A549 (cell line): ENCODE measurements around the gene ZNF213. TPM values are rescaled to one million over a fixed set of nuclear protein-coding genes. Genes with fewer than 3 reads are reported as not detected.

Experiments used
- ATAC-seq, 2 experiments: fragments of 200-7000 bp in 1 of 2; fragments of >200 bp in 1 of 2; cut with Nextera tagmentation in 1 of 2; cut with Tn5 transposase in 1 of 2; 3 replicates each; pipeline versions ENCODE4 v1.8.0 to v1.9.1; 2018 to 2020; ENCODE audit warnings: mild to moderate bottlenecking in 1 of 2, moderate library complexity in 1 of 2
- CTCF ChIA-PET: fragments of 300-600 bp; sonication (Branson Sonifier 250); formaldehyde crosslinking; extraction: SDS; loops from one replicate; lab custom pipeline; 2021; ENCODE audit warnings: antibody characterized with exemption, inconsistent platforms; lab: Yijun Ruan, JAX
- POLR2A ChIA-PET: fragments of 350-600 bp; formaldehyde crosslinking; extraction: SDS; loops from one replicate; lab custom pipeline; 2021; ENCODE audit warnings: antibody characterized with exemption, inconsistent platforms; lab: Yijun Ruan, JAX
- DNase-seq, 2 experiments: peaks; one replicate each; pipeline versions ENCODE4 v3.0.0 to v3.0.0-alpha.2; 2011 to 2016; ENCODE audit warnings: low read depth in 1 of 2, low spot score in 1 of 2
- FAIRE-seq: peaks from 2 replicates; lab custom pipeline; 2011; peaks lifted over from hg19 to GRCh38; lab: Jason Lieb, UNC
- H3K27ac ChIP-seq, 2 experiments: fragments of >200 bp; sonication (Bioruptor Twin); formaldehyde crosslinking; 3 replicates each; pipeline ENCODE4 v1.5.1; 2016 to 2017
- H3K4me1 ChIP-seq: fragments of >200 bp; sonication (Bioruptor Twin); formaldehyde crosslinking; 3 replicates; pipeline ENCODE4 v1.6.1; 2016
- H3K4me2 ChIP-seq: fragments of >200 bp; sonication (Bioruptor Twin); formaldehyde crosslinking; 3 replicates; pipeline ENCODE4 v1.6.1; 2016
- H3K4me3 ChIP-seq: fragments of >200 bp; sonication (Bioruptor Twin); formaldehyde crosslinking; 3 replicates; pipeline ENCODE4 v1.5.1; 2016
- H3K9me3 ChIP-seq: fragments of >200 bp; sonication (Bioruptor Twin); formaldehyde crosslinking; 3 replicates; pipeline ENCODE4 v1.6.1; 2016
- BHLHE40 ChIP-seq: IDR thresholded peaks from 2 replicates; pipeline ENCODE4 v1.6.1; 2012; ENCODE audit warnings: low read depth, low read length, inconsistent platforms
- CBX2 ChIP-seq: fragments of 200-600 bp; sonication (generic); IDR thresholded peaks from 2 replicates; pipeline ENCODE4 v1.6.1; 2016; ENCODE audit warnings: low read depth, mild to moderate bottlenecking, borderline replicate concordance
- CBX8 ChIP-seq: fragments of 200-600 bp; sonication (generic); IDR thresholded peaks from 2 replicates; pipeline ENCODE4 v1.6.1; 2016
- CEBPB ChIP-seq, 2 experiments: fragments of >200 bp in 1 of 2; sonication (Bioruptor Twin) in 1 of 2; formaldehyde crosslinking in 1 of 2; IDR thresholded peaks; 2 replicates each; pipeline ENCODE4 v1.6.1; 2012 to 2016
- CHD2 ChIP-seq: fragments of 150-350 bp; IDR thresholded peaks from 2 replicates; pipeline ENCODE4 v1.6.1; 2014; ENCODE audit warnings: low read length; ENCODE audit not compliant: partially characterized antibody
- CHD4 ChIP-seq: fragments of 200-600 bp; sonication (generic); IDR thresholded peaks from 2 replicates; pipeline ENCODE4 v1.6.1; 2016; ENCODE audit warnings: antibody characterized with exemption, mild to moderate bottlenecking, borderline replicate concordance
- EHMT2 ChIP-seq: fragments of 200-600 bp; sonication (generic); IDR thresholded peaks from 2 replicates; pipeline ENCODE4 v1.6.1; 2016; ENCODE audit warnings: antibody characterized with exemption, low read depth, mild to moderate bottlenecking, moderate library complexity
- EP300 ChIP-seq, 2 experiments: fragments of >200 bp; sonication (Bioruptor Twin); formaldehyde crosslinking; IDR thresholded peaks; 2 replicates in 1 of 2; 3 replicates in 1 of 2; pipeline ENCODE4 v1.6.1; 2016 to 2017
- ESRRA ChIP-seq: fragments of 150-350 bp; IDR thresholded peaks from 2 replicates; pipeline ENCODE4 v1.6.1; 2014; ENCODE audit warnings: mild to moderate bottlenecking, low read length, borderline replicate concordance
- FOXS1 ChIP-seq: fragments of 250-450 bp; sonication (Bioruptor Pico); IDR thresholded peaks from 2 replicates; pipeline ENCODE4 v1.5.0; 2020; ENCODE audit warnings: mild to moderate bottlenecking, moderate library complexity
- GATA3 ChIP-seq: IDR thresholded peaks from 2 replicates; pipeline ENCODE4 v1.6.1; 2012; ENCODE audit warnings: borderline replicate concordance
- HOXA7 ChIP-seq: fragments of 250-450 bp; sonication (Bioruptor Pico); IDR thresholded peaks from 2 replicates; pipeline ENCODE4 v1.5.0; 2020; ENCODE audit warnings: mild to moderate bottlenecking, moderate library complexity
- HOXB13 ChIP-seq: fragments of 250-450 bp; sonication (Bioruptor Pico); IDR thresholded peaks from 2 replicates; pipeline ENCODE4 v1.5.0; 2020; ENCODE audit warnings: low read depth, mild to moderate bottlenecking, moderate library complexity
- HOXB5 ChIP-seq: fragments of 250-450 bp; sonication (Bioruptor Pico); IDR thresholded peaks from 2 replicates; pipeline ENCODE4 v1.5.0; 2020; ENCODE audit warnings: mild to moderate bottlenecking, moderate library complexity
- JUN ChIP-seq, 2 experiments: fragments of >200 bp; sonication (Bioruptor Twin); formaldehyde crosslinking; IDR thresholded peaks; 2 replicates in 1 of 2; 3 replicates in 1 of 2; pipeline ENCODE4 v1.6.1; 2016 to 2017
- KDM5A ChIP-seq: fragments of 200-600 bp; sonication (generic); IDR thresholded peaks from 2 replicates; pipeline ENCODE4 v1.6.1; 2016; ENCODE audit warnings: antibody characterized with exemption, mild to moderate bottlenecking
- MAZ ChIP-seq: fragments of 150-350 bp; IDR thresholded peaks from 2 replicates; pipeline ENCODE4 v1.6.1; 2014; ENCODE audit warnings: antibody characterized with exemption, low read depth, low read length, borderline replicate concordance
- MYC ChIP-seq: IDR thresholded peaks from 2 replicates; pipeline ENCODE4 v1.6.1; 2012; ENCODE audit warnings: mild to moderate bottlenecking, inconsistent platforms, low read length, improper control_type of control experiment, borderline replicate concordance
- PHF8 ChIP-seq: fragments of 200-600 bp; sonication (generic); IDR thresholded peaks from 2 replicates; pipeline ENCODE4 v1.6.1; 2016; ENCODE audit warnings: low read depth, mild to moderate bottlenecking, antibody characterized with exemption, moderate library complexity, borderline replicate concordance
- POLR2A ChIP-seq: IDR thresholded peaks from 2 replicates; pipeline ENCODE4 v1.6.1; 2012; ENCODE audit warnings: mild to moderate bottlenecking, low read length
- RCOR1 ChIP-seq: fragments of 150-350 bp; IDR thresholded peaks from 2 replicates; pipeline ENCODE4 v1.6.1; 2014; ENCODE audit warnings: antibody characterized with exemption, low read length, low read depth
- SMC3 ChIP-seq: fragments of >200 bp; sonication (Bioruptor Twin); formaldehyde crosslinking; IDR thresholded peaks from 3 replicates; pipeline ENCODE4 v1.6.1; 2018; ENCODE audit warnings: inconsistent platforms
- TFCP2L1 ChIP-seq: fragments of 250-450 bp; sonication (Bioruptor Pico); IDR thresholded peaks from 2 replicates; pipeline ENCODE4 v1.5.0; 2021; ENCODE audit warnings: mild to moderate bottlenecking
- ZFP36 ChIP-seq: fragments of 450-650 bp; IDR thresholded peaks from 2 replicates; pipeline ENCODE4 v1.6.1; 2014; ENCODE audit warnings: borderline replicate concordance; ENCODE audit not compliant: partially characterized antibody
- ZSCAN20 ChIP-seq: fragments of 250-450 bp; sonication (Bioruptor Pico); IDR thresholded peaks from 2 replicates; pipeline ENCODE4 v1.8.0; 2022; ENCODE audit warnings: mild to moderate bottlenecking, moderate library complexity
- WGBS: methylation state at CpG from one replicate; pipeline ENCODE4 v1.1.6; 2017; ENCODE audit errors: missing lambda C conversion rate; 5-methylcytosine and 5-hydroxymethylcytosine counted together
- polyA plus RNA-seq, 4 experiments: library from polyadenylated mRNA; depleted of rRNA in 3 of 4; stranded (reverse); fragments of >200 nt; fragmentation: RNase III in 1 of 4; extraction: RNeasy Plus Mini Kit Qiagen cat#74134 plus additional on column Dnase treatment in 1 of 4; gene quantifications; 2 replicates in 3 of 4; 3 replicates in 1 of 4; pipeline ENCODE4 v1.2.3, GENCODE V29; 2011 to 2017
- TF ChIP-seq, protein P1 (sequence below): IDR thresholded peaks from 2 replicates; pipeline ENCODE4 v1.6.1; 2012
- TF ChIP-seq, protein P2 (sequence below): fragments of >200 bp; sonication (Bioruptor Twin); formaldehyde crosslinking; IDR thresholded peaks from 3 replicates; pipeline ENCODE4 v1.6.1; 2016
- TF ChIP-seq, protein P3 (sequence below): fragments of >200 bp; sonication (Bioruptor Twin); formaldehyde crosslinking; IDR thresholded peaks from 3 replicates; pipeline ENCODE4 v1.5.1; 2016
- TF ChIP-seq, protein P4 (sequence below): fragments of 250-450 bp; sonication (Bioruptor Pico); IDR thresholded peaks from 2 replicates; pipeline ENCODE4 v1.5.0; 2021; ENCODE audit warnings: mild to moderate bottlenecking, moderate library complexity, borderline replicate concordance
- TF ChIP-seq, protein P5 (sequence below): IDR thresholded peaks from 2 replicates; pipeline ENCODE4 v1.6.1; 2012

The ZNF213 gene
- polyA plus RNA-seq, 2 of the 4 experiments (the other 2 are of a cell fraction) = 0.72 to 6.1 TPM

DNA sequence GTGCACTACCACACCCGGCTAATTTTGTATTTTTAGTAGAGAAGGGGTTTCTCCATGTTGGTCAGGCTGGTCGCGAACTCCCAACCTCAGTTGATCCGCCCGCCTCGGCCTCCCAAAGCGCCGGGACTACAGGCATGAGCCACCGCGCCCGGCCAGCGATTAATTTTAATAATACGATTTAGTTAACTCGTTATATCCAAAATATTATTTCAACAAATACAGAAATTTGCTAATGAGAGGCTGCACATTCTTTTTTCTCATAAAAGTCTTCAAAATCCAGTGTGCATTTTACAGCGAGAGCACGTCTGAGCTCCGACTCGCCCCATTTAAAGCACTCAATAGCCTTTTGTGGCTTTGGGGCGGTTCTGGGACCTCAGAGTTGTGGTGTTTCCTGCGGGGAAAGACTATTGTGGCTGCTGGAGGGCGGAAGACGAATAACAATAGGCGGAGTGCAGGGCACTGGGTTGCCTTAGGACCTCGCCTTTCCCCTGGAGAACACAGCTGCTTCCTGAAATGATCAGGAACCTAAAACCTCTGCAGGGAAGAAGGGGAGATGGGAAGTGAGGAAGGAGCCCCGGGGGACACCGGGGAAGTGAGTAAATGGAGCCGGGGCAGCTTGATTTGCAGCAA is 32.9 kb upstream of the ZNF213 start:
- ChIA-PET POLR2A (interaction anchor here (0.7 kb wide), 3 partner anchors 10 to 423 kb away, joined by 6 to 17 read pairs (median 7); no protein-coding TSS in a partner anchor), CTCF (interaction anchor here (0.7 to 10.9 kb wide), 15 partner anchors 9 to 244 kb away, joined by 3 to 124 read pairs (median 5); partner anchors contain the start of gene IL32)
- H3K4me3 ChIP-seq = no peak overlapping the region
- H3K4me1 ChIP-seq = peaks cover 7% of the 10 kb centered on the region
- ATAC-seq = no peak
- no peak for FAIRE-seq
- no peak overlapping the region for H3K27ac ChIP-seq
- no peak overlapping the region for H3K4me2 ChIP-seq
- DNase-seq = no peak
- 85% methylated on average over 27 of the region's 27 CpGs for WGBS
- TF ChIP-seq TFCP2L1 (CRISPR knock-in tag) (no peak), HOXA7 (CRISPR knock-in tag) (no peak), ZSCAN20 (CRISPR knock-in tag) (no peak), GATA3 (no peak), HOXB5 (no peak), EHMT2 (no peak), EP300 (IDR thresholded peaks at IDR 0.05) (no peak)
- no peaks in the 10 kb centered on the region for H3K9me3 ChIP-seq

DNA sequence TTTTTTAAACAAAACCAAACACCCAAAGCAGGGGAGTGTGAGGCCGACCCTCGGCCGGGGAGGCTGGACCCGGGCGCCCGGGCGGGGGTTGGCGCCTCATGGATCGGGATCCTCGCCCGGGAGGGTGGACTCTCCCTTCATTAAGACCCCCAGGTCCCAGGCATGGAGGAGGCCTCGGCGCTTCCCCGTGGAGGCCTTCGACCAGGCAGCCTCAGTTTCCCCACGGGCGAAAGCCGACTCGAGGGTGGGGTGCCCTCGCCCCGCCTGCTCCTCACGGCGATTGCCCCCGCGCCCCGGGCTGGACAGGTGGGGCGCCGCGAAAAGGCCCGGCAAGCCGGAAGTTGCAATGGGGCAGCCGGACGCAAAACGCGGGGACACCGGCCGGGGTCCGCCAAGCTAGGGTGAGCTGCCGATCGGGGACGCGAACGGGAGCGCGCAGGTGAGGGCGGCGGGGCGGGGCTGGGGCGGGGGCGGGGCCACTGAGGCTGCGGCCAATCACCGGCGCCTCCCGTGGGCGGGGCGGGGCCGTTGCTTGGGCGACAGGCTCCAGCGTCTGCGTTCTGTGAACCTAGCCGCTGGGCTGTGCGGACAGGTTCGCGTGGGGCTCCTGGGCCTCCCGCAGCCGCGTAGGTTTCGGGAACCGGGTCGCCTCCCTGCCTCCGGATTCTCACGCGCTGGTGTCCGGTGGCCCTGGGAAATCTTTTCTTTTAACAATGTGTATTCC is 28.5 kb upstream of the ZNF213 start:
- CTCF ChIA-PET = interaction anchor here (1.1 to 1.4 kb wide), 6 partner anchors 8 to 23 kb away, joined by 3 to 4 read pairs (median 4); no protein-coding TSS in a partner anchor
- DNase-seq = peak; percentile 91 to 95
- peak overlapping the region; percentile 89 for H3K4me2 ChIP-seq
- no peak for TF ChIP-seq ZFP36
- TF ChIP-seq JUN (IDR thresholded peaks at IDR 0.05) = peak; percentile 81 to 83; a peak in 4 of 5 replicates
- peak; percentile 50; the same call in 1 of the 2 replicates for TF ChIP-seq HOXB5
- no peak for TF ChIP-seq FOXS1
- TF ChIP-seq MYC = 0 out of 2 replicates have a peak, but pooled peaks have one; percentile 40
- TF ChIP-seq PHF8 = peak; percentile 58
- TF ChIP-seq CHD4 = no peak
- no peak for TF ChIP-seq ESRRA
- TF ChIP-seq POLR2A = peak; percentile 86
- no peak for TF ChIP-seq TFCP2L1 (CRISPR knock-in tag)
- TF ChIP-seq, protein P1, sequence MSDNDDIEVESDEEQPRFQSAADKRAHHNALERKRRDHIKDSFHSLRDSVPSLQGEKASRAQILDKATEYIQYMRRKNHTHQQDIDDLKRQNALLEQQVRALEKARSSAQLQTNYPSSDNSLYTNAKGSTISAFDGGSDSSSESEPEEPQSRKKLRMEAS = peak; percentile 90
- peak; percentile 39; the same call in 1 of the 2 replicates for TF ChIP-seq KDM5A
- TF ChIP-seq, protein P2, sequence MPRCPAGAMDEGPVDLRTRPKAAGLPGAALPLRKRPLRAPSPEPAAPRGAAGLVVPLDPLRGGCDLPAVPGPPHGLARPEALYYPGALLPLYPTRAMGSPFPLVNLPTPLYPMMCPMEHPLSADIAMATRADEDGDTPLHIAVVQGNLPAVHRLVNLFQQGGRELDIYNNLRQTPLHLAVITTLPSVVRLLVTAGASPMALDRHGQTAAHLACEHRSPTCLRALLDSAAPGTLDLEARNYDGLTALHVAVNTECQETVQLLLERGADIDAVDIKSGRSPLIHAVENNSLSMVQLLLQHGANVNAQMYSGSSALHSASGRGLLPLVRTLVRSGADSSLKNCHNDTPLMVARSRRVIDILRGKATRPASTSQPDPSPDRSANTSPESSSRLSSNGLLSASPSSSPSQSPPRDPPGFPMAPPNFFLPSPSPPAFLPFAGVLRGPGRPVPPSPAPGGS = peak; percentile 50; the same call in 2 of the 3 replicates
- TF ChIP-seq CBX8 = no peak
- TF ChIP-seq GATA3 = peak; percentile 29; the same call in 1 of the 2 replicates
- TF ChIP-seq HOXB13 (CRISPR knock-in tag) = no peak
- TF ChIP-seq, protein P3, sequence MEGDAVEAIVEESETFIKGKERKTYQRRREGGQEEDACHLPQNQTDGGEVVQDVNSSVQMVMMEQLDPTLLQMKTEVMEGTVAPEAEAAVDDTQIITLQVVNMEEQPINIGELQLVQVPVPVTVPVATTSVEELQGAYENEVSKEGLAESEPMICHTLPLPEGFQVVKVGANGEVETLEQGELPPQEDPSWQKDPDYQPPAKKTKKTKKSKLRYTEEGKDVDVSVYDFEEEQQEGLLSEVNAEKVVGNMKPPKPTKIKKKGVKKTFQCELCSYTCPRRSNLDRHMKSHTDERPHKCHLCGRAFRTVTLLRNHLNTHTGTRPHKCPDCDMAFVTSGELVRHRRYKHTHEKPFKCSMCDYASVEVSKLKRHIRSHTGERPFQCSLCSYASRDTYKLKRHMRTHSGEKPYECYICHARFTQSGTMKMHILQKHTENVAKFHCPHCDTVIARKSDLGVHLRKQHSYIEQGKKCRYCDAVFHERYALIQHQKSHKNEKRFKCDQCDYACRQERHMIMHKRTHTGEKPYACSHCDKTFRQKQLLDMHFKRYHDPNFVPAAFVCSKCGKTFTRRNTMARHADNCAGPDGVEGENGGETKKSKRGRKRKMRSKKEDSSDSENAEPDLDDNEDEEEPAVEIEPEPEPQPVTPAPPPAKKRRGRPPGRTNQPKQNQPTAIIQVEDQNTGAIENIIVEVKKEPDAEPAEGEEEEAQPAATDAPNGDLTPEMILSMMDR = no peak
- TF ChIP-seq, protein P4, sequence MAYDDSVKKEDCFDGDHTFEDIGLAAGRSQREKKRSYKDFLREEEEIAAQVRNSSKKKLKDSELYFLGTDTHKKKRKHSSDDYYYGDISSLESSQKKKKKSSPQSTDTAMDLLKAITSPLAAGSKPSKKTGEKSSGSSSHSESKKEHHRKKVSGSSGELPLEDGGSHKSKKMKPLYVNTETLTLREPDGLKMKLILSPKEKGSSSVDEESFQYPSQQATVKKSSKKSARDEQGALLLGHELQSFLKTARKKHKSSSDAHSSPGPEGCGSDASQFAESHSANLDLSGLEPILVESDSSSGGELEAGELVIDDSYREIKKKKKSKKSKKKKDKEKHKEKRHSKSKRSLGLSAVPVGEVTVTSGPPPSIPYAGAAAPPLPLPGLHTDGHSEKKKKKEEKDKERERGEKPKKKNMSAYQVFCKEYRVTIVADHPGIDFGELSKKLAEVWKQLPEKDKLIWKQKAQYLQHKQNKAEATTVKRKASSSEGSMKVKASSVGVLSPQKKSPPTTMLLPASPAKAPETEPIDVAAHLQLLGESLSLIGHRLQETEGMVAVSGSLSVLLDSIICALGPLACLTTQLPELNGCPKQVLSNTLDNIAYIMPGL = no peak; the same call in 1 of the 2 replicates
- TF ChIP-seq CHD2 = no peak
- no peak for TF ChIP-seq CEBPB (IDR thresholded peaks at IDR 0.05)
- TF ChIP-seq BHLHE40 = no peak
- no peak for TF ChIP-seq CBX2
- TF ChIP-seq, protein P5, sequence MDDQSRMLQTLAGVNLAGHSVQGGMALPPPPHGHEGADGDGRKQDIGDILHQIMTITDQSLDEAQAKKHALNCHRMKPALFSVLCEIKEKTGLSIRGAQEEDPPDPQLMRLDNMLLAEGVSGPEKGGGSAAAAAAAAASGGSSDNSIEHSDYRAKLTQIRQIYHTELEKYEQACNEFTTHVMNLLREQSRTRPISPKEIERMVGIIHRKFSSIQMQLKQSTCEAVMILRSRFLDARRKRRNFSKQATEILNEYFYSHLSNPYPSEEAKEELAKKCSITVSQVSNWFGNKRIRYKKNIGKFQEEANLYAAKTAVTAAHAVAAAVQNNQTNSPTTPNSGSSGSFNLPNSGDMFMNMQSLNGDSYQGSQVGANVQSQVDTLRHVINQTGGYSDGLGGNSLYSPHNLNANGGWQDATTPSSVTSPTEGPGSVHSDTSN = peak; percentile 64; the same call in 1 of the 2 replicates
- TF ChIP-seq SMC3 = 0 out of 3 replicates have a peak, but pooled peaks have one; percentile 10
- 0 out of 2 replicates have a peak, but pooled peaks have one; percentile 48 for TF ChIP-seq MAZ
- no peak for TF ChIP-seq RCOR1

More for the DNA sequence above, 28.5 kb upstream of the ZNF213 start:
- H3K4me1 ChIP-seq = 0 out of 3 replicates have a peak, but pooled peaks cover 3% of the 10 kb centered on the region
- POLR2A ChIA-PET = interaction anchor here (0.6 to 1.7 kb wide), 14 partner anchors 8 to 85 kb away, joined by 3 to 9 read pairs (median 4); partner anchors contain the start of genes THOC6 and ZNF213
- ATAC-seq = peak; percentile 96 to 98
- H3K27ac ChIP-seq = peak overlapping the region; percentile 88 to 95
- no peak for FAIRE-seq
- no peaks in the 10 kb centered on the region for H3K9me3 ChIP-seq
- peak overlapping the region; percentile 59 for H3K4me3 ChIP-seq
- WGBS = 3% methylated on average over 40 of the region's 74 CpGs
